NCI-H2029 (cell line): ENCODE results near the gene AGMAT.

ENCODE experiments used
- DNase-seq: peaks from one replicate; lab custom pipeline; 2025; lab: John Stamatoyannopoulos, UW

Gene AGMAT

GRCh38 chr1:15524283-15525049 is 60.4 kb downstream of the AGMAT start:
- DNase-seq, result peak; percentile 98

GRCh38 chr1:15524021-15524282 is 60.9 kb downstream of the AGMAT start, which contains the start of gene CASP9:
CASP9 (minus strand) TSS chr1:15524215; CDS start chr1:15524200, 15 bp downstream.
- no peak for DNase-seq

GRCh38 chr1:15523104-15524020 is 61.5 kb downstream of the AGMAT start:
- DNase-seq, result no peak

- DNase-seq, result no peak
These were observed 62.3 kb downstream of the AGMAT start for GRCh38 chr1:15522551-15522950.
